GM21390 (cell line): Measurements from ENCODE around the gene RAPGEF5.

Experiments
- ATAC-seq: cut with Tn5 transposase; IDR thresholded peaks from one replicate; pipeline ENCODE4 v1.9.1; 2021; ENCODE audit not compliant: unreplicated experiment

RAPGEF5 gene

DNA sequence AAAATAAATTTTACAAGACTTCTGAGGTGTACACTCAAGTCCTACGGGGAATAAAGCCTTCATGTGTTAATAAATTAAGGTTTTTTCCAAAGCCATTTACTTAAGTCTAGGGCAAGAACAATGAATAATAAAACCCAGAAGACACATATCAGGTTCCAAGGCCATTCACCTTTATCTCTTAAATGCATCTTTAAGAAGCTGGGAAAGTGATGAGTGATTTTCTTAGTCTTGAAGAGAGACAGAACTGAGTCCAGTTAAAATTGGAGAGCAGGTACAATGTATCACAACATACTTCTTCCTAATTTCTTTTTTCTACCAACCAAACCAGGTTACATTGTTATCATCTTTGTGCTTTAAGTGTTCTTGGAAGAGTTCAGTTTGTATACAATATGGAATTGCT is 189.5 kb downstream of the RAPGEF5 start:
- no peak for ATAC-seq

DNA sequence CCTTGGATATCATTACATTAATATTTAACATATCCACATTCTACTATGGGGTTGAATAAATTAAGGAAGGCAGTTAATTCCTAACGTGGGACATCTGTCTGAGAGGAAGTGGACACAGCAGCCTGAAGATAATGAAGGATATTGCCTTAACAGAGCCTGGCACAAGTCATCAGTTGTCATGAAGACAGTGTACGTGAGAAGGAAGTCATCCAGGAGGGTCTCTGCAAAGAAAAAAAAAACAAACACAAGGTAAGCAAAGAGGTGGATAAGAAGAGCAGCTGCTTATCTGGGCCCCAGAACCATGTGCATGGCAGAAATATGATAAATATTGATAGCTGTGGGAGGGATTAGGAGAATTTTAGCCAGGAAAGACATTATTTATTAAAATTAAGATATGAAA is 190.0 kb downstream of the RAPGEF5 start:
- ATAC-seq, result no peak

DNA sequence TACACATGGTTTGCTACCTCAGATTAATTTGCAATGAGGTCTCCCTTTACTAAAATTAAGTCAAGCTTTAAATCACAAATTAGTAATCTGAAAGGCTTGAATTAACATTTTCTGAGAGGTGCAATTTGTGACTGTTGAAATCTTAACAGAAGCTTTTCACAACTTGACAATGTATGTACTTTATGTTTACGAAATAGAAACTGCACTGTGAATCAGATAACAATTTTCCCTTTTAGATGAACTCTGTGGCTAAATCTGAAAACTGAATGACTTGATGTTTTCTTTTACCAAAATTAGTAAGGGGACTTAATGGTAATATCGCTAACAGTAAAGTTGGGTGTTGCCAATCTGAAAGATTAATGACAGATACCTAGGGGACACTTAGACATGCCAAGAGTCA is 197.6 kb downstream of the RAPGEF5 start:
- ATAC-seq, result no peak

DNA sequence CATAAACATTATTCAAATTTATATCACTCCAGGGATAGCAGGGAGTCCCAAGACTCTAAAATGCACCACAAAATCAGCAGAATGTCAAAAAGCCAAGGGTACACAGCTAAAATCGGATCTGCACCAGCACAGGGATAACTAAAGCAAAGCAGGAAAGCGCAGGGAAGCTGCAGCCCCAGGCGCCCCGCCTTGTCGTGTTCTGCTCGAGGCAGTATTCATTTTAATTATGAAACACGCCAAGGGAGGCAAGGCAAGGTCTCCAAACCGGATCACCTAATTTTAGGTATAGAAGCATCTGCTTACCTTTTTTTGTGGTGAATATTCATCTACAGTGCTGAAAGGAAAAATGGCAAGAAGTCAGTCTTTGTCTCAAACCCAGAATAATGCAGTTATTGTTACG is 199.4 kb downstream of the RAPGEF5 start:
- no peak for ATAC-seq

DNA sequence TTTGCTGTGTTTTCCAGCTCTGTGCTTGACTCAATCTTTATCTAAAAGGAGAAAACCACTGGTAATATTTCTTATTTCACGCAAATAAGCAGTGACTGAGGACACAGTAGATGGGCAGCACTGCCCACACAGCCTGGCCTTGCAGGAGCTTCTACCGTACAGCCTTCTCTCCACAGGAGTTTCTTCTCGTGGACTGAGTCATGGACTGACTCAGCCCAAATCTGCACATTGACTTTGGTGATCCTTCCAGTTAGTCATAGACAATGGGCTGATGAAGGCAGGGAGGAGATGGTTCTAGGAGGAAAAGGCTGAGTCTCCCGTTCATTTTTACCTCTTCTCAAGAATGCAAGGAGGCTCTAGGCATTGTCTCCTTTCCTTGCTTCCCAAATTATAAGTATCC is 200.7 kb downstream of the RAPGEF5 start:
- no peak for ATAC-seq

DNA sequence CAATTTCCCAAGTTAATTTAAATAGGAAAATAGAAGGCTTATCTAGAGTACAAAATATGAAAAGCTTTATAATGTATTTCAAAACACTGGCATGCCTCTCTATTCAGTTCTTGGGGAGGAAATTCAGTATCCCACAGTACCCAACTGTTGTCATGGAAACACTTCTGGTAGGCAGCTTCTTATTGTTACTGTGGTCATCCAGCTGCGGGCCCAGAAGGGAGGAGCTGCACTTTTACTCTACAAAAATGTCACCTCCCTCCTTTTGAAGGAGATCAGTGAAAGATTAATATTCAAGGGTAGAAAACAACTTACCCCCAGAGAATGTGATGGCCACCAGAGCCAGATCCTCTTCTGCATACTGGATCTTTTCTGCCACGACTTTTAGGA is 202.8 kb downstream of the RAPGEF5 start:
- ATAC-seq, result no peak

DNA sequence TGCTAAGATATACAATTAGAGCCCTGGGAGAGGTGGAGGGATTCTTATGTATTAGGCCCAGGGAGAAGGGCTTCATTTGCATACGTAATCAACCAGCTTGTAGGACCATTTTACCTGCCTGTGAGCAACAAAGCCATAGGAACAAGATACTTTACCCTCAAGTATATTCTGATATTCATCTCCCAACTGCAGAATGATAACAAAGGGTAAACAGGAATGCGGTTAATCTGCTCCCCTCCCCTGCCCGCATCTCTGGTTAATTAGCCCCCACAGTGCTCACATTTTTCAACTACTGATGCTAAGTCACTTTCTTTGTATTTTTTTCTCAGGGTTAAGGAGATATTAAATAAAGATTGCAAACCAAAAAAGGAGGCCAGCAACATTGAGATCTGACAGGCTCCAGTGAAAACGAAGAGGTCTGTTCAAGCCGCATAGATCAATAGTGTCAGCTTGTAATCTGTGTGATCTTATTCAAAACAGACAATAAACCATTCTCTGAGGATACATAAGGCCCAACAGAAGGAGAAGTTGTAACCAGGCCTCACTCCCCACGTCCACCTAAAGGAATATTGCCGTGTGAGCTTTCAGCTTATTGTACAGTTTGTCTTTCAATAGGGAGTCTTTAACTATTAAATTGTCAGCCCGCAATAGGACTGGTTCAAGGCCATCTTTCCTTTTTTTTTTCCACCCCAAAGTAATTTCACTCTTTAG is 203.4 kb downstream of the RAPGEF5 start:
- no peak for ATAC-seq

DNA sequence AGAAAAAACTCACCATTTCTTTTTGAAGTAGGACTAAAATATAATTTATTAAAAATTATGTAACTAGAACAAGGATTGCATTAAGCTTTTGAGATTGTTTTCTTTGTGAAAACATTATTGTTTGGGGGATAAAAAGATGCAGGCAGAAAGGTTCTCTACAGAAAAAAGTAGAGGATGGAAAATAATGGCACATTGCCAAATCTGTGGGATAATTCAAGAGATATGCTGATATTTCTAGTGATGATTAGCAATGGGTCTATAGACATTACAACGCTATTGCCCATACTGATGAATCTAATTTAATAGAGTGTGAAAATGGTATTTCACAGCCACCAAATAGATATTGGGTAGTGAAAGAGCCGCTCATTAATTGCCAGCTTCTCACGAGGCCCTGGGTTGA is 204.3 kb downstream of the RAPGEF5 start:
- no peak for ATAC-seq

DNA sequence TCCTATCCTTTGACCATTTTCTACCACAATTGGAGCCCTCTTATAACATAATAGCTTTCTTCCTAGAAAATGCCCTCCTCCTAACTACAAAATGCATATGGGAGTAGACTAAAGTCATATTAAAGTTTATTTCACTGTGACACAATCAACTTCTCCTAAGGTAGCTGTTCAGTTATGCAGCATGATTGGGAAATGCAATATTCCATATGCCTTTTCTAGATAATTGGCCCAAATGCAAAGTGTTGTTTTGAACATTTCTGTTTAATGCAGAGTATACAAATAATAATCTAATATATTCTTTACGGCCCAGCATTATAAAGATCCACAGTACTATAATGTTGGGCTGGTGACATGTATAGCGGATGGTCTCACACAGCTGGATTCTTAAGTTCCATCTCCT is 205.1 kb downstream of the RAPGEF5 start:
- ATAC-seq, result no peak

DNA sequence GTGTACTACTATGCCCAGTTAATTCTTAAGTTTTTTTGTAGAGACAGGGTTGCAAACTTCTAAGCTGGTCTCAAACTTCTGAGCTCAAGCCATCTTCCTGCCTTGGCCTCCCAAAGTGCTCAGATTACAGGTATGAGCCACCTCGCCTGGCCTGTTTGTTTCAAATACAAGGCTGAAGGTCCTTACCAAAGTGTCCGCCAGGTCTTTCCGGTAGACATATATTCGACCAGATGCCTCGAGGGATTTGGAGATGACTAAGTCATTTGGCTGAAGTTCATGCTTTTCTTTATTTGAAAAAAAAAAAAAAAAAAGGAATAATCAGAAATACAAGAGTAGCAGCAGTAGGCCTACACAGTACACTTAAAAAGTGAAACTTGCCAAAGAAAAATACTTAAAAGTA is 206.7 kb downstream of the RAPGEF5 start:
- ATAC-seq, result no peak

DNA sequence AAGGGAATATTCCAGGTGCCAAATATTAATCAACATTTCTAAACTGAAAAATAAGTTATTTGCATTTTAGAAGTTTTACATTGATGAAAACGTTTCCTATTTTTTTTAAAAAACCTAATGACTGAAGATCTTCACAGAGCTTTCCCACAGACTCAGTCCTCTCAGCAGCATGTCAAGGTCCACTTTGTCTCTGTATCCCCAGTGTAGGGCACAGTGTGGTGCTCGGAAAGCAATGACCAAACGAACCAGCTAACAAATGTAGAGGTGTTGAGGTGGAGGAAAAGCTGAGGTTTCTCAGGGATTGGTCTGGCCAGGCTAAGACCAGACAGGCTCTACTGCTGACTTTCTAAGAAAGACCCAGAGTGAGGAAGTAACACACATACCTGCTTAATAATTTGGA is 209.1 kb downstream of the RAPGEF5 start:
- ATAC-seq, result no peak

DNA sequence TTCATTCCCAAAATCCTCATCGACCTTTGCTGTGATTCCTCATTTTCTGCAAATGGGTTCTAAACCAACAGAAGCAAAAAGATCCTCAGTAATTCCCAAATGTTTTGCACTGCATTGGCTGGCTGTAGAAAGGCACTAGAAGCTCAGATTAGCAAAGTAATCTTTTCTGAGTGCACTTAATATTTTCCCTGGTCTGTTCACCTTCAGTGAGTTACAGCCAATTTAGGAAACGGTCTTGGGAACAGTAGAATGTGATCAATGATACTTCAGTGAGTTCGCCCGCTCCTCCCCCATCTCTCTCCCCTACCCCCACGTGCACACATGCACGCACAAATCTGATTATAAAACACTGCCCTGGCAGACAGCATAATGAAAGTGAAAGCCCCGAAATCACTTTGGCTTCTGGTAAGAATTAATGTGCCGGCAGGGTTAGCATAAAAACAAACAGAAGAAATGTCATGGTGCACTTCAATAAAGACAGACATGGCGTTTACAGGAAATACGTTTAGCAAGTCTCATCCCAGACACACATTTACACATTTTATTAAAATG is 209.9 kb downstream of the RAPGEF5 start:
- ATAC-seq, result no peak

DNA sequence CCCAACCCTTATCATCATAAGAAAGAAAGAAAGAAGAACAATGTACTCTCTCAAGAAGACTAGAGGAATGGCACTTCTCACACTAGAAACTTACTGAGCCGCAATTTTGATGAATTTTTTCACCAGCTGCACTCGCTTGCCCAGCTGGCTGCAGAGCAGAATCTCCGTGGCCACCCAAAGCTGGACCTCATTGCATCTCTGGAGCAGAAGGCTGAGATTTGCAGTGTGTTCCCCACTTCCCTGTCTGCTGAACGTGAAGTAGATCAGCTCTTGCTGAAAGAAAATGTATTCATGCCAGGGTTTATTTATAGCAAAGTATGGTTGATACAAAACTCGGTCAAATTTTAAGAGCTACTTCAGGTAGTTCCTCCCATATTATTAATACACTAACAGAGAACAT is 212.0 kb downstream of the RAPGEF5 start:
- ATAC-seq, result no peak

DNA sequence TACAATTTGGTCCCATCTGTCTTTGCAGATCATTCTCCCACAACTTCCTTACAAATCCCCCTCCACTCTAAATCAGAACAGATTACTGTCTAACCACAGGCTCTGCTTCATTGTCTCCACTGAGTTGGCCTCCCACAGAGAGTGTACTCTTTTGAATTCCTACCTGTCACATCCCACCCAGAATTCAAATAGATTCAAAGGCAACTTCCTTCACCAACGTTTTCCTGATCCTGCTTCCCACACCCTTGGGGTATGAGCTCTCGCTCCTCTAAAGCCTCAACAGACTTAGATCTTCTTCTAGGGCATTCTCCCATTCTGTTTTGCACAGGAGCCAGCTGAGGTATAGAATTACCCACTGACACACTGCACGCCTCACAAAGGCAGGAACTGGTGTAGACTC is 213.5 kb downstream of the RAPGEF5 start:
- no peak for ATAC-seq

DNA sequence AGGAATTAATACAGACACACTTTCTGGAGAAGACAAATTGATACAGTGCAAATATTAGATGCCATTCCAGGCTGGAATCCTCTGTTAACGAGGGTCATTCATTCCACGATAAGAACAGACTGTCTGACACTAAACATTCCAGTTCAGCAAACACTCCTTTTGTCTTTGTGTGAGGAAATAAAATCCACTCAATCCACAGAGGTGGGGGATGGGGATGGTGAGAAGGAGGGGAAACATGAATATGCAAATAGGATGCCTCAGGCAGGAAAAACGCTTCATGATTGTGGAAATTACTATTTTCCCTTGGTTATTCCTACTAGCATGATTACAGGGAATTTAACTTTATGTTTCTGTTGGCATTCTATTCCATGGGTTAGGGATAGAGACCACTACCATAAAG is 214.4 kb downstream of the RAPGEF5 start:
- no peak for ATAC-seq

DNA sequence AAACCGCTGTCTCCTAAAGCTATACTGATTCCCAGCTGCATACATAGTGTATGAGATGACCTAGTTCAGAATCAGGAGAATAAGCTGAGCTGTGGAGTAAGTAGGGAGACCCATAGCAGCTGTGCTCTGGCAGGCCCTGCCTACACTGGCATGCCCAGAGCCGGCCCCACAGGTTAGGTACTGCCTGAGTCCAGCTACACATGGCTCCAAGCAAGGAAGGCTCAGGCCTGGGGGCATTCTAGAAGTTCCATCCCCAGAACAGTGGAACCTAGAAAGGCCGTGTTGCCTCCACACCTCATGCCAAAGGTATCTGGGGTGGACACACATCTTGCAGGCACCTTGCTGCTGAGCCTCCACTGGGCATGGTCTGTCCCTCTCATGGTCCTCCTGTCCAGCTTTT is 215.6 kb downstream of the RAPGEF5 start:
- ATAC-seq, result no peak

DNA sequence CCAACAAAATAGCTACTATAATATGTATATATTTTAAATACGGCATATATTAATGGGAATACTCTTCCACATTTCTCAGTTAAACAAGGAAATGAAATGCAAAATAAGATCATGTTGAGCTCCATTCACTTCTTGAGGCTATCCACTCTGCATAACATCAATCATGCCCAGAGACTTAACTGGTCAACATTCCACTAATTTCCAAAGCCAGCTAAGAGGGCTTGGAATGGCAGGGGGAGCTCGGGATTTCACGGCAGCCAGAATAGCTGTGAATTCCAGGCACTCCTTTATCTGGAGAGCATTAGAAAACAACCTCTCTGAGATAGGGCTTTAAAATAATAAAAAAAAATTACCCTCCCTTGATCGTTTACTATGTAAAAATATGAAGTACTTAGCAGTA is 216.4 kb downstream of the RAPGEF5 start:
- no peak for ATAC-seq

DNA sequence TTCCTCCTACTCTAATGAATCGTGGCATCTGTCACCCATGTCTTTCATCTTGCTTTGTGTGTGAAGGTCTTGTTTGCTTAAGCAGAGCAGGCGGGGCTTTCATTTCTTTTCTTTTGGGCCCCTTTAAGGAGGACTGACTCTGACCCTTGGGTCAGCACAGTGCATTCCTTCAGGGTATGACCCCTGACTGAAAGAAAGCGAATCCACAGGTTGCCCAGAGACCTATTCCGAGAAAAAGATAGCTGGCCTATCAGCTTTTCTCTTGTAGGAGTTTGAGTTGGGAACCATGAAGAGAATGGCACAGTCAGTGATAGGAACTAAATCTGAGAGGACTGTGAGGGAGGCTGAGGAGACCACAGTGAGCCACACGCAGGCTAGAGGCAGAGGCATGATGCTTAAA is 218.1 kb downstream of the RAPGEF5 start:
- ATAC-seq, result no peak

DNA sequence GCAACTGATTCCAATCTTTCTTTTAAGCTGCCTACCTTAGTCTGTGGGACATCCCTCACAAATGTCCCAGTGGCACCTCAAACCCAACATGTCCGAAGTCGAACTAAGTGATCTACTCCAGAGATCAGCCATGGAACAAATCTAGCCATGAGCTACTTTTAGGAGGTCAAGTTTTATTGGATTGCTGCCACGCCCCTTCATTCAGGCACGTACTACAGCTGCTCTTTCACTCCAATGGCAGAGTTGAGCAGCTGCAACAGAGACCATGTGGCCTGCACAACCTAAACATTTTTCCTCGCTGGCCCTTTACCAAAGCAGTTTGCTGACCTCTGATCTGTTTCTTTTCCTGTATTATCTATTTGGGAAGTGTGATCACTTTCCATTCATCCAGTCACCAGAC is 218.8 kb downstream of the RAPGEF5 start:
- no peak for ATAC-seq

DNA sequence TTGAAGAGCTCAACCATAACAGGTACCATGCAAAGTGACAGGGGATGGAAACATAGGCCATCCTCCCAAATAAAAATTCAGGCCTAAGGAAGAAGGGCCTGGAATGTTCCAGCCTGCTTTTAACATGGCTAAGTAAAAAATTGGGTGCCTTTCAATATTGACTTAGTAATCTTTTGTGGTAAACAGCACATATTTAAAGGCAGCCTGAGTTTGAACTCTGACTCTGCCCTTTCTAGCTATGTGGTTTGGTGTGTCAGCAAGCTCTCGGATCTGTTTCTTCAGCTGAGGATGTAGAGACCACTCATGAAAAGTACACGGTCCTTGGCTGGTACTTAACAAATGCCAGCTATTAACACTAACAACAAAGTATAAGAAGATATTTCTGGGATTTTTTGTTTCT is 219.5 kb downstream of the RAPGEF5 start:
- ATAC-seq, result no peak

DNA sequence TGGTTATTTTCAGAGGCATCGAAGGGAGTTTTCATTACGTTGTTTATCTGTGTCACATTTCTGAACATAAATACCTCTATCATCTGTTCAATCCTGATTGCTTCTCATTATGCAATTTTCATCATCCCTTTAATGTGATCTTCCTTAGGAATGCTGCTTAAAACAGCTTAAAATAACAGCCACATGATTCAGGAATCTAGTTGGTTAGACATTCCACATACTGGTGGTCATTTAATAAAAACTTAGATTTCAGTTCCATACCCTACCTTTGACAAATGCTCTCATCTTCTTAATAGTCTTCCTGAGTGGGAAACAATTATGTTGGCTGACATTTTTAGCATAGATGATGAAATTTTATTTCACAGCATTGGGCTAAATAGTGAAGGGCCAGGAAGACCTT is 219.9 kb downstream of the RAPGEF5 start:
- no peak for ATAC-seq

DNA sequence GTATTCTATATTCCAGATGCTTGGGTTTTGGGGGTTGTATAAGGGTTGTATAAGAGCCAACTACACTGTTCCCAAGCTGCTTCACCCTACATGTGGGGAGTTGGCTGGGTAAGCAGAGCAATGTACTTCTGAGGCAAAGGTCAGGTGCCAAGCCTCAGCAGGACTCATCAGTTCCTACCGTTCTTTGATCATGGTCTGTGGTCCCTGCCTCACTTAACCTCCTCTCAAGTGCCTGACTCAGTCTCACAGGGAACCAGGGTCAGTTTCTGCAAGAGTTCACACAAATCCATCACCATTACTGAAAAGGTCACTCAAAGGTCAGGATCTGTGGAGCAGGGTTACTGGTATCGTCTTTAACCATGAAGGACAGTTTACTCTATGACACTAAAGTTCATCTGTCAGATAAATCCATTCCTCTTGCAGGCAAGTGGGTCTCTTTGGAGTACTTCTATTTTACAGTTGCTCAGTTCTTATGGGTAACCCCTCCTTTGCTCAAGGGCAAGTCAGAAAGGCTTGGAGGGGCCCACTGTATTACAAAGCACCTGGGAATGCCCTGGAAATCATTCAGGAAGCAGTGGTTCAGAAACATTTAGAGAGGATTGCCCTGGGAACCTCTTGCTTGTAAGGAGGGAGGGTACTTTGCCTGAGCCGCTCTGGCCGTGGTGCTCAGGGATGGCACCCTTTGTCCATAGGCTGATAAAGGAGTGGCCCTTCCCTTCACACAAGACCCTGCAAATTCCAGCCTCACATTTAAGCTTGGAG is 227.0 kb downstream of the RAPGEF5 start:
- ATAC-seq, result no peak

DNA sequence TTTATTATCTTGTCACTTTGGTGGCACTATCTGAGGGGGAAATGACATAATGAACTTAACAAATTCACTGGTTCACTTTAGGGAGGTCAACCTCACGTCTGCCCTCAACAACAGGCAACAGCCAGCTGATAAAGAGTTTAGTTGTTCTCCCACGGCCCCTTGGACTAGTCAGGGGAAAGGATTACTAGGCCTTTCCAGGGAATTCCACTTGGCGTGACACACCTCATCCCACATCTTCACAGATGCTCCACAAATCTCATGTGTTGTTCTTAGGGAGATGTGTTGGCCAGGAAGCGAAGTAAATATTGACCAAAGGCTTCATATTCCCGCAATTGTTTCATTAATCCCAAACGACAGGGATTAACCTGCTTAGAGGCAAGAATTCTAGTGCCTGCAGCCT is 227.8 kb downstream of the RAPGEF5 start:
- ATAC-seq, result no peak
